Amniotic stem cell (primary cell): ENCODE data around the gene DLG2.

ENCODE experiments used
- DNase-seq: peaks from one replicate; lab custom pipeline; 2025; lab: John Stamatoyannopoulos, UW

DLG2 gene

GRCh38 chr11:85109141-85109540 lies 518.0 kb downstream of the DLG2 start:
- DNase-seq, result no peak

GRCh38 chr11:85105868-85106267 lies 521.3 kb downstream of the DLG2 start:
- DNase-seq, result no peak

- no peak for DNase-seq
These were observed 527.6 kb downstream of the DLG2 start for GRCh38 chr11:85099522-85099921.

- no peak for DNase-seq
These were observed 528.1 kb downstream of the DLG2 start for GRCh38 chr11:85098996-85099395.

GRCh38 chr11:85096939-85097338 lies 530.2 kb downstream of the DLG2 start:
- DNase-seq, result no peak

GRCh38 chr11:85095239-85095638 lies 531.9 kb downstream of the DLG2 start:
- DNase-seq, result no peak

GRCh38 chr11:85094795-85095194 lies 532.3 kb downstream of the DLG2 start:
- DNase-seq, result no peak

- no peak for DNase-seq
These were observed 537.5 kb downstream of the DLG2 start for GRCh38 chr11:85089654-85090053.

- DNase-seq, result no peak
These were observed 538.9 kb downstream of the DLG2 start for GRCh38 chr11:85088286-85088685.

GRCh38 chr11:85086504-85087284 lies 540.5 kb downstream of the DLG2 start:
- no peak for DNase-seq

GRCh38 chr11:85076535-85077330 lies 550.4 kb downstream of the DLG2 start:
- no peak for DNase-seq

- DNase-seq, result no peak
These were observed 564.5 kb downstream of the DLG2 start for GRCh38 chr11:85062659-85063058.

- no peak for DNase-seq
These were observed 574.5 kb downstream of the DLG2 start for GRCh38 chr11:85052636-85053035.

- no peak for DNase-seq
These were observed 578.3 kb downstream of the DLG2 start for GRCh38 chr11:85048801-85049200.

- DNase-seq, result no peak
These were observed 581.4 kb downstream of the DLG2 start for GRCh38 chr11:85045716-85046115.

GRCh38 chr11:85044911-85045310 lies 582.2 kb downstream of the DLG2 start:
- DNase-seq, result no peak

- no peak for DNase-seq
These were observed 584.8 kb downstream of the DLG2 start for GRCh38 chr11:85042361-85042760.

GRCh38 chr11:85040166-85040565 lies 587.0 kb downstream of the DLG2 start:
- no peak for DNase-seq

- no peak for DNase-seq
These were observed 597.2 kb downstream of the DLG2 start for GRCh38 chr11:85029964-85030363.

- no peak for DNase-seq
These were observed 598.6 kb downstream of the DLG2 start for GRCh38 chr11:85028329-85029101.

- no peak for DNase-seq
These were observed 599.8 kb downstream of the DLG2 start for GRCh38 chr11:85027346-85027745.

GRCh38 chr11:85021058-85021457 lies 606.1 kb downstream of the DLG2 start:
- DNase-seq, result no peak

- no peak for DNase-seq
These were observed 633.8 kb downstream of the DLG2 start for GRCh38 chr11:84993386-84993785.
